HEK293 (cell line): ENCODE results near the gene DCDC2.

ENCODE experiments used
- CTCF ChIA-PET: fragments of 350-600 bp; formaldehyde crosslinking; extraction: SDS; loops from one replicate; lab custom pipeline; 2021; ENCODE audit warnings: antibody characterized with exemption; lab: Yijun Ruan, JAX
- POLR2A ChIA-PET: fragments of 300-600 bp; formaldehyde crosslinking; extraction: SDS; loops from one replicate; lab custom pipeline; 2020; ENCODE audit warnings: antibody characterized with exemption, inconsistent platforms; lab: Yijun Ruan, JAX
- H3K27ac ChIP-seq: fragments of 200-500 bp; sonication (Bioruptor generic); 2 replicates; pipeline ENCODE4 v1.5.1; 2014; ENCODE audit warnings: low read depth, low read length, control low read depth, inconsistent platforms; ENCODE audit errors: extremely low read depth
- H3K36me3 ChIP-seq, 2 experiments: fragments of 200-500 bp in 1 of 2; sonication (Bioruptor generic) in 1 of 2; 1 replicate in 1 of 2; 2 replicates in 1 of 2; pipeline ENCODE4 v1.5.1; 2014 to 2017; ENCODE audit warnings: inconsistent platforms in 2 of 2, low read length in 2 of 2; ENCODE audit not compliant: control insufficient read depth in 2 of 2, insufficient read depth in 1 of 2
- H3K4me1 ChIP-seq: fragments of 200-500 bp; sonication (Bioruptor generic); 2 replicates; pipeline ENCODE4 v1.5.1; 2014; ENCODE audit warnings: mild to moderate bottlenecking, low read length, inconsistent platforms; ENCODE audit not compliant: control insufficient read depth, insufficient read depth
- H3K4me3 ChIP-seq: 2 replicates; pipeline ENCODE4 v1.5.1; 2011; ENCODE audit warnings: low read depth, mild to moderate bottlenecking, control low read depth, low read length, moderate library complexity
- H3K9me3 ChIP-seq: fragments of 200-500 bp; sonication (Bioruptor generic); 2 replicates; pipeline ENCODE4 v1.5.1; 2014; ENCODE audit warnings: low read depth, low read length, inconsistent platforms; ENCODE audit not compliant: control insufficient read depth, insufficient read depth
- MEIS1 ChIP-seq: sonication (generic); formaldehyde crosslinking; IDR thresholded peaks from 2 replicates; pipeline ENCODE4 v1.8.1; 2022; ENCODE audit warnings: missing genetic modification reagents, mild to moderate bottlenecking, borderline replicate concordance
- OVOL3 ChIP-seq: fragments of 450-650 bp; formaldehyde crosslinking; IDR thresholded peaks from 2 replicates; pipeline ENCODE4 v1.5.1; 2016; ENCODE audit warnings: missing biosample characterization, missing genetic modification characterization
- RBAK ChIP-seq: fragments of 450-650 bp; formaldehyde crosslinking; IDR thresholded peaks from 2 replicates; pipeline ENCODE4 v1.5.1; 2016; ENCODE audit warnings: missing biosample characterization, missing genetic modification characterization
- SCRT2 ChIP-seq: fragments of 450-650 bp; formaldehyde crosslinking; IDR thresholded peaks from 2 replicates; pipeline ENCODE4 v1.5.1; 2016; ENCODE audit warnings: missing biosample characterization, missing genetic modification characterization
- SP2 ChIP-seq: fragments of 450-650 bp; formaldehyde crosslinking; IDR thresholded peaks from 2 replicates; pipeline ENCODE4 v1.5.1; 2016; ENCODE audit warnings: missing biosample characterization, missing genetic modification characterization
- ZNF121 ChIP-seq: fragments of 450-650 bp; formaldehyde crosslinking; IDR thresholded peaks from 2 replicates; pipeline ENCODE4 v1.5.1; 2016; ENCODE audit warnings: missing biosample characterization, missing genetic modification characterization
- ZNF16 ChIP-seq: fragments of 450-650 bp; formaldehyde crosslinking; IDR thresholded peaks from 2 replicates; pipeline ENCODE4 v1.5.1; 2016; ENCODE audit warnings: low read depth, missing biosample characterization, missing genetic modification characterization
- ZNF2 ChIP-seq: fragments of 450-650 bp; formaldehyde crosslinking; IDR thresholded peaks from 2 replicates; pipeline ENCODE4 v1.5.1; 2016; ENCODE audit warnings: missing biosample characterization, missing genetic modification characterization
- ZNF311 ChIP-seq: fragments of 450-650 bp; formaldehyde crosslinking; IDR thresholded peaks from 2 replicates; pipeline ENCODE4 v1.5.1; 2017; ENCODE audit warnings: missing biosample characterization, missing genetic modification characterization, borderline replicate concordance
- ZNF335 ChIP-seq: fragments of 450-650 bp; formaldehyde crosslinking; conservative IDR thresholded peaks from 2 replicates; pipeline ENCODE4 v1.5.1; 2016; ENCODE audit warnings: missing biosample characterization, missing genetic modification characterization
- ZNF391 ChIP-seq: fragments of 450-650 bp; formaldehyde crosslinking; IDR thresholded peaks from 2 replicates; pipeline ENCODE4 v1.5.1; 2016; ENCODE audit warnings: low read depth, missing biosample characterization, missing genetic modification characterization, borderline replicate concordance
- ZSCAN16 ChIP-seq: fragments of 450-650 bp; formaldehyde crosslinking; IDR thresholded peaks from 2 replicates; pipeline ENCODE4 v1.5.1; 2016; ENCODE audit warnings: missing biosample characterization, missing genetic modification characterization
- TF ChIP-seq, protein P1 (sequence below): fragments of 450-650 bp; formaldehyde crosslinking; IDR thresholded peaks from 2 replicates; pipeline ENCODE4 v1.5.1; 2016; ENCODE audit warnings: missing biosample characterization, missing genetic modification characterization
- TF ChIP-seq, protein P2 (sequence below): fragments of 450-650 bp; formaldehyde crosslinking; IDR thresholded peaks from 2 replicates; pipeline ENCODE4 v1.5.1; 2016; ENCODE audit warnings: missing biosample characterization, missing genetic modification characterization
- TF ChIP-seq, protein P3 (sequence below): fragments of 450-650 bp; formaldehyde crosslinking; IDR thresholded peaks from 2 replicates; pipeline ENCODE4; 2016; ENCODE audit warnings: missing biosample characterization, missing genetic modification characterization
- TF ChIP-seq, protein P4 (sequence below): fragments of 450-650 bp; formaldehyde crosslinking; optimal IDR thresholded peaks from 2 replicates; pipeline ENCODE3; 2016; ENCODE audit warnings: missing biosample characterization, mild to moderate bottlenecking, missing genetic modification characterization

Gene DCDC2

DNA sequence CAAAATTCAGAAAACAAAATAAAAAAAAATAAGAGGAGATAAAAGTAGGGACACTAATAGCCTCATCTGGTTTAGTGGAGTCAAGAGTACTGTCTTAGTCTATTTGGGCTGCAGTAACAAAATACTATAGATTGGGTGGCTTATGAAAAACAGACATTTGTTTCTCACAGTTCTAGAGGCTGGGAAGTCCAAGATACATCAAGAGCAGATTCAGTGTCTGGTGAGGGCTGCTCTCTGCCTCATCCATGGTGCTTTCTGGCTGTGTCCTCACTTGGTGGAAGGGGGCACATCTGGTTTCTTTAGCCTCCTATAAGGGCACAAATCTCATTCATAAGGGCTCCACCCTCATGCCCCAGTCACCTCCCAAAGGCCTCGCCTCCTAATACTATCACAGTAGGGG lies 205.8 kb downstream of the DCDC2 start:
- no peak overlapping the region for H3K27ac ChIP-seq
- TF ChIP-seq MEIS1 (CRISPR knock-in tag) (no peak), SP2 (tag by site-specific recombination) (no peak), OVOL3 (tag by site-specific recombination) (no peak), ZNF335 (no peak), RBAK (tag by site-specific recombination) (no peak), ZNF311 (no peak)
- TF ChIP-seq, protein P1, sequence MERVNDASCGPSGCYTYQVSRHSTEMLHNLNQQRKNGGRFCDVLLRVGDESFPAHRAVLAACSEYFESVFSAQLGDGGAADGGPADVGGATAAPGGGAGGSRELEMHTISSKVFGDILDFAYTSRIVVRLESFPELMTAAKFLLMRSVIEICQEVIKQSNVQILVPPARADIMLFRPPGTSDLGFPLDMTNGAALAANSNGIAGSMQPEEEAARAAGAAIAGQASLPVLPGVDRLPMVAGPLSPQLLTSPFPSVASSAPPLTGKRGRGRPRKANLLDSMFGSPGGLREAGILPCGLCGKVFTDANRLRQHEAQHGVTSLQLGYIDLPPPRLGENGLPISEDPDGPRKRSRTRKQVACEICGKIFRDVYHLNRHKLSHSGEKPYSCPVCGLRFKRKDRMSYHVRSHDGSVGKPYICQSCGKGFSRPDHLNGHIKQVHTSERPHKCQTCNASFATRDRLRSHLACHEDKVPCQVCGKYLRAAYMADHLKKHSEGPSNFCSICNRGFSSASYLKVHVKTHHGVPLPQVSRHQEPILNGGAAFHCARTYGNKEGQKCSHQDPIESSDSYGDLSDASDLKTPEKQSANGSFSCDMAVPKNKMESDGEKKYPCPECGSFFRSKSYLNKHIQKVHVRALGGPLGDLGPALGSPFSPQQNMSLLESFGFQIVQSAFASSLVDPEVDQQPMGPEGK (tag by site-specific recombination): no peak
- TF ChIP-seq, protein P2, sequence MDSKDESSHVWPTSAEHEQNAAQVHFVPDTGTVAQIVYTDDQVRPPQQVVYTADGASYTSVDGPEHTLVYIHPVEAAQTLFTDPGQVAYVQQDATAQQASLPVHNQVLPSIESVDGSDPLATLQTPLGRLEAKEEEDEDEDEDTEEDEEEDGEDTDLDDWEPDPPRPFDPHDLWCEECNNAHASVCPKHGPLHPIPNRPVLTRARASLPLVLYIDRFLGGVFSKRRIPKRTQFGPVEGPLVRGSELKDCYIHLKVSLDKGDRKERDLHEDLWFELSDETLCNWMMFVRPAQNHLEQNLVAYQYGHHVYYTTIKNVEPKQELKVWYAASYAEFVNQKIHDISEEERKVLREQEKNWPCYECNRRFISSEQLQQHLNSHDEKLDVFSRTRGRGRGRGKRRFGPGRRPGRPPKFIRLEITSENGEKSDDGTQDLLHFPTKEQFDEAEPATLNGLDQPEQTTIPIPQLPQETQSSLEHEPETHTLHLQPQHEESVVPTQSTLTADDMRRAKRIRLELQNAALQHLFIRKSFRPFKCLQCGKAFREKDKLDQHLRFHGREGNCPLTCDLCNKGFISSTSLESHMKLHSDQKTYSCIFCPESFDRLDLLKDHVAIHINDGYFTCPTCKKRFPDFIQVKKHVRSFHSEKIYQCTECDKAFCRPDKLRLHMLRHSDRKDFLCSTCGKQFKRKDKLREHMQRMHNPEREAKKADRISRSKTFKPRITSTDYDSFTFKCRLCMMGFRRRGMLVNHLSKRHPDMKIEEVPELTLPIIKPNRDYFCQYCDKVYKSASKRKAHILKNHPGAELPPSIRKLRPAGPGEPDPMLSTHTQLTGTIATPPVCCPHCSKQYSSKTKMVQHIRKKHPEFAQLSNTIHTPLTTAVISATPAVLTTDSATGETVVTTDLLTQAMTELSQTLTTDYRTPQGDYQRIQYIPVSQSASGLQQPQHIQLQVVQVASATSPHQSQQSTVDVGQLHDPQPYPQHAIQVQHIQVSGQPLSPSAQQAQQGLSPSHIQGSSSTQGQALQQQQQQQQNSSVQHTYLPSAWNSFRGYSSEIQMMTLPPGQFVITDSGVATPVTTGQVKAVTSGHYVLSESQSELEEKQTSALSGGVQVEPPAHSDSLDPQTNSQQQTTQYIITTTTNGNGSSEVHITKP (tag by site-specific recombination): no peak
- TF ChIP-seq, protein P3, sequence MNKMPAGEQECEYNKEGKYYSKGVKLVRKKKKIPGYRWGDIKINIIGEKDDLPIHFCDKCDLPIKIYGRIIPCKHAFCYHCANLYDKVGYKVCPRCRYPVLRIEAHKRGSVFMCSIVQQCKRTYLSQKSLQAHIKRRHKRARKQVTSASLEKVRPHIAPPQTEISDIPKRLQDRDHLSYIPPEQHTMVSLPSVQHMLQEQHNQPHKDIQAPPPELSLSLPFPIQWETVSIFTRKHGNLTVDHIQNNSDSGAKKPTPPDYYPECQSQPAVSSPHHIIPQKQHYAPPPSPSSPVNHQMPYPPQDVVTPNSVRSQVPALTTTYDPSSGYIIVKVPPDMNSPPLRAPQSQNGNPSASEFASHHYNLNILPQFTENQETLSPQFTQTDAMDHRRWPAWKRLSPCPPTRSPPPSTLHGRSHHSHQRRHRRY: no peak
- no peak overlapping the region for H3K4me3 ChIP-seq
- no peaks in the 10 kb centered on the region for H3K9me3 ChIP-seq
- no peaks in the 10 kb centered on the region for H3K4me1 ChIP-seq
- POLR2A ChIA-PET: no interaction called here
- H3K36me3 ChIP-seq: no peaks in the 10 kb centered on the region
- CTCF ChIA-PET: no interaction called here

DNA sequence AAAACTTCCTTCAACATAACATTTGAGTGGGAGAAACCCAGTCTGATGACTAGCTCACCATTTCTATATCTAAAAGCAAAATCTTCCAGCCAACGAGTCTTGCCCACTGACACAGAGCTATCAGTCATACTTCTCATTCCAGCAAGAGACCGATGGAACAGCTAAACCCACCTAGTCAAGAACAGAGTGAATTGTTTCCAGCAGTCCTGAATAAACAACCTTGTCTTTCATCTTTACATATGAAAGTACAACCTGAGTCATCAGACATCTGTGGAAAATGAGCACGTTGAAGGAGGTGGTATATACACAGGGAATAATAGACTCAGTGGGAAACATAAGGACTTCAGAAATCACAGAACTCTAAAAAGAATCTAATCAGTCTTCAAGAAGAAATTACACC lies 208.0 kb downstream of the DCDC2 start:
- Histone ChIP-seq H3K4me3 (no peak overlapping the region), H3K9me3 (no peaks in the 10 kb centered on the region), H3K27ac (no peak overlapping the region), H3K36me3 (no peaks in the 10 kb centered on the region), H3K4me1 (no peaks in the 10 kb centered on the region)
- TF ChIP-seq ZNF391 (tag by site-specific recombination) (no peak), ZNF2 (no peak), SCRT2 (tag by site-specific recombination) (no peak), ZSCAN16 (tag by site-specific recombination) (no peak), ZNF121 (tag by site-specific recombination) (no peak), ZNF16 (no peak)
- TF ChIP-seq, protein P4, sequence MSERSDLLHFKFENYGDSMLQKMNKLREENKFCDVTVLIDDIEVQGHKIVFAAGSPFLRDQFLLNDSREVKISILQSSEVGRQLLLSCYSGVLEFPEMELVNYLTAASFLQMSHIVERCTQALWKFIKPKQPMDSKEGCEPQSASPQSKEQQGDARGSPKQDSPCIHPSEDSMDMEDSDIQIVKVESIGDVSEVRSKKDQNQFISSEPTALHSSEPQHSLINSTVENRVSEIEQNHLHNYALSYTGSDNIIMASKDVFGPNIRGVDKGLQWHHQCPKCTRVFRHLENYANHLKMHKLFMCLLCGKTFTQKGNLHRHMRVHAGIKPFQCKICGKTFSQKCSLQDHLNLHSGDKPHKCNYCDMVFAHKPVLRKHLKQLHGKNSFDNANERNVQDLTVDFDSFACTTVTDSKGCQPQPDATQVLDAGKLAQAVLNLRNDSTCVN: no peak
- POLR2A ChIA-PET: no interaction called here
- CTCF ChIA-PET: no interaction called here
